GOT3 (cell line): ENCODE data around the gene BPIFB6.

Experiments used
- DNase-seq: peaks from one replicate; lab custom pipeline; 2025; ENCODE audit warnings: mixed read lengths; lab: John Stamatoyannopoulos, UW

BPIFB6 gene

GRCh38 chr20:33031531-33031930 is at the start of gene BPIFB6:
Gene BPIFB6 (plus strand): TSS chr20:33031648. CDS start chr20:33031648, 0 bp downstream.
- no peak for DNase-seq

GRCh38 chr20:32982617-32983458 is 48.6 kb upstream of the BPIFB6 start:
- DNase-seq: no peak

- no peak for DNase-seq
Observed at GRCh38 chr20:32983459-32984112, 47.9 kb upstream of the BPIFB6 start.

GRCh38 chr20:32984196-32984595 is 47.3 kb upstream of the BPIFB6 start:
- no peak for DNase-seq

GRCh38 chr20:32984631-32985354 is 46.7 kb upstream of the BPIFB6 start:
- no peak for DNase-seq

GRCh38 chr20:32985596-32985995 is 45.9 kb upstream of the BPIFB6 start:
- no peak for DNase-seq

GRCh38 chr20:32986331-32986966 is 45.0 kb upstream of the BPIFB6 start:
- no peak for DNase-seq

- no peak for DNase-seq
Observed at GRCh38 chr20:32987044-32987825, 44.2 kb upstream of the BPIFB6 start.

GRCh38 chr20:32988008-32988407 is 43.4 kb upstream of the BPIFB6 start:
- DNase-seq: no peak

GRCh38 chr20:32989507-32990283 is 41.8 kb upstream of the BPIFB6 start:
- DNase-seq: no peak

GRCh38 chr20:32990426-32990825 is 41.0 kb upstream of the BPIFB6 start:
- DNase-seq: no peak

GRCh38 chr20:32991383-32991782 is 40.1 kb upstream of the BPIFB6 start:
- no peak for DNase-seq

- DNase-seq: no peak
Observed at GRCh38 chr20:32991792-32992641, 39.4 kb upstream of the BPIFB6 start.

GRCh38 chr20:32993496-32994050 is 37.9 kb upstream of the BPIFB6 start:
- no peak for DNase-seq

GRCh38 chr20:32995802-32996201 is 35.6 kb upstream of the BPIFB6 start:
- DNase-seq: no peak

GRCh38 chr20:32997431-32997830 is 34.0 kb upstream of the BPIFB6 start:
- no peak for DNase-seq

- DNase-seq: no peak
Observed at GRCh38 chr20:32999603-33000250, 31.7 kb upstream of the BPIFB6 start.

GRCh38 chr20:33000802-33001466 is 30.5 kb upstream of the BPIFB6 start:
- DNase-seq: no peak
